Measurements from ENCODE around the gene SNX33. TPM values are rescaled to one million over a fixed set of nuclear protein-coding genes. Genes with fewer than 3 reads are reported as not detected.
A peak's percentile ranks its signal among the peaks of the same experiment; 100 is the strongest.

Gene SNX33
- total RNA-seq, 4 donors from 2014 or later = 32.1 to 59.7 (median 49.5) TPM

DNA sequence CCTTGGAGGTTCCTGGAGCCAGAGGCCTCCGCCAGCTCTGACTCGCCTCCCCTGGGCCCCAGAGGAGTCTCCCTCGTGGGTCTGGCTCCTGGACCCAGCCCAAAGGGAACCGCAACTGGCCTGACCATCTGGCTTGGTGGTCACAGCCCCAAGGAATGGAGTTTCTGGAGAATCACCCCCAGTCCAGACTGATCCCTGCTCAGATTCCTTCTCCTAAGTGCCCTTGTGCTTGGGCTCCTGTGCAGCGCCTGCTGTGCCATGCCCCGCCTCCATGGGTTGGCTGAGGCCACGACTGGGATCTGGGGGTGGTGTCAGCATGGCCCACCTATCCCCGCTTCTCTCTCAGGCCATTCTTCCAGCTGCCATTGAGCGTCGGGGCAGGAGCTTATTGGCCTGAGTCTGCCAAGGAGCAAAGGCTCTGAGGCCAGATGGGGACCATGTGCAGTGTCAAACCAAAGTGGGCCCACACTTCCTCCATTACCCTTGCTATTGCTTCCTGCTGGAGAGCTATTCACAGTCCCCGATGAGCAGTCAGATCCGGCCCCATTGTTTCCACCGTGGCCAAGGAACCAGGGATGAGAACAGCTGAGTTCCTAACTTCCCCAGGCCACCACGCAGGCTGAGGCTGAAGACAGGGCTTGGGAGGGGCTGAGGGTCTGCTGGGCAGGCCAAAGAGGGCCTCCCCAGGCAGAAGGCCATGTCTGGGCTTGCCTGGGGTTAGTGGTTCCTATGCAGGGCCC, 46.0 kb downstream of the SNX33 start:
- DNase-seq (ENCODE audit: low spot score in 2 of 2) = no peak
- H3K27me3 ChIP-seq = peaks cover 6% of the 10 kb centered on the region
- H3K9me3 ChIP-seq = no peaks in the 10 kb centered on the region
- TF ChIP-seq EP300 (IDR thresholded peaks at IDR 0.05) (no peak), POLR2AphosphoS5 (IDR thresholded peaks at IDR 0.05) (no peak), POLR2A (IDR thresholded peaks at IDR 0.05) (no peak)
- TF ChIP-seq, protein P1, sequence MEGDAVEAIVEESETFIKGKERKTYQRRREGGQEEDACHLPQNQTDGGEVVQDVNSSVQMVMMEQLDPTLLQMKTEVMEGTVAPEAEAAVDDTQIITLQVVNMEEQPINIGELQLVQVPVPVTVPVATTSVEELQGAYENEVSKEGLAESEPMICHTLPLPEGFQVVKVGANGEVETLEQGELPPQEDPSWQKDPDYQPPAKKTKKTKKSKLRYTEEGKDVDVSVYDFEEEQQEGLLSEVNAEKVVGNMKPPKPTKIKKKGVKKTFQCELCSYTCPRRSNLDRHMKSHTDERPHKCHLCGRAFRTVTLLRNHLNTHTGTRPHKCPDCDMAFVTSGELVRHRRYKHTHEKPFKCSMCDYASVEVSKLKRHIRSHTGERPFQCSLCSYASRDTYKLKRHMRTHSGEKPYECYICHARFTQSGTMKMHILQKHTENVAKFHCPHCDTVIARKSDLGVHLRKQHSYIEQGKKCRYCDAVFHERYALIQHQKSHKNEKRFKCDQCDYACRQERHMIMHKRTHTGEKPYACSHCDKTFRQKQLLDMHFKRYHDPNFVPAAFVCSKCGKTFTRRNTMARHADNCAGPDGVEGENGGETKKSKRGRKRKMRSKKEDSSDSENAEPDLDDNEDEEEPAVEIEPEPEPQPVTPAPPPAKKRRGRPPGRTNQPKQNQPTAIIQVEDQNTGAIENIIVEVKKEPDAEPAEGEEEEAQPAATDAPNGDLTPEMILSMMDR (IDR thresholded peaks at IDR 0.05) = no peak
- peak overlapping the region; percentile 56 for H3K27ac ChIP-seq
- H3K4me3 ChIP-seq = no peak overlapping the region
- WGBS = 43% methylated on average over 14 of the region's 14 CpGs
- peaks cover 7% of the 10 kb centered on the region for H3K36me3 ChIP-seq
- H3K4me1 ChIP-seq = peaks cover 55% of the 10 kb centered on the region

DNA sequence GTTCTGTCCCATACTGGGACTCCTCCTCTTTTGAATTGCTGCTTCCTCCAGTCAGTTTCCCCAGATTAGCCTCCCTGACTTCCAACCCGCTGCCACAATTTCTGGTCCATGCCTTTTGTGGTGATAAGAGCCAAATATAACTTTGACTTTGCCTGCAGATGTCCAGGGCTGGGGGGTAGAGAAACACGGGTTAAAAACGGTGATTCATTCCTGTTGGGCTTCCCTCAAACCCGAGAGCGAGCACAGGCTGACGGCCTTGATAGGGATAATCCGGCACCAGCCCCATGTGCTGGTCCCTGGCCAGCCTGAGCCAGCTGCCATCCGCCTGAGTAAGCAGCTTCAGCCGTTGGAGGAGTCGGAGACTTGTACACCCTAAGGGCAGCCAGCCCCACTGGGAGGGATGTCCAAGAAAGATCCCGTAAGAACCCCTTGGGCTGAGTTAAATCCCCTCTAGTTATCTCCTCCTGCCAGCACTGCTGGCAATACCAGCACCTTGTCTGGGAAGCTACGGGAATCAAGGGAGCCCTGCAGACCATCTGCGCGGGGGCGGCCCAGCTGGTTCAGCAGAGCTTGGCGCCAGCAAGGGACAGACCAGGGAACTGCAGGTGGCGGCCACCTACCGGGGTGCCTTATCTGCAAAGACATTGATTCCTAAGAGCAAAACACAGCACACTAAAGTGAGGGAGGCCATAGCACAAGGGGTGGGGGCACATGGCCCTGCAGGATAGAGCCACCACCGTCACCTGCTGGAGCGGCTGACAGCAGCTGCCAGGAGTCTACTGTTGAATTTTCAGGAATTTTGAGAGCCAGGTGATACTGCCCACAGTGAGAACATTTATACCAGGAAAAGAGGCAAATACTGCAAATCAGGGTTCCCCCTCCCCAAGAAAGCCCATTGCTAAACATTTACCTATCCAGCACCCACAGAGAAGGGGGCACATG, 46.8 kb downstream of the SNX33 start:
- 12% methylated on average over 20 of the region's 20 CpGs for WGBS
- Histone ChIP-seq H3K4me3 (no peak overlapping the region), H3K9me3 (no peaks in the 10 kb centered on the region), H3K27ac (peak overlapping the region; percentile 56), H3K36me3 (peaks cover 2% of the 10 kb centered on the region), H3K4me1 (peaks cover 63% of the 10 kb centered on the region), H3K27me3 (peaks cover 2% of the 10 kb centered on the region)
- DNase-seq (ENCODE audit: low spot score in 2 of 2) = peak in 1 of 2 donors; percentile 85
- TF ChIP-seq EP300 (IDR thresholded peaks at IDR 0.05) (no peak), POLR2AphosphoS5 (IDR thresholded peaks at IDR 0.05) (no peak), POLR2A (IDR thresholded peaks at IDR 0.05) (no peak)
- TF ChIP-seq, protein P1 (IDR thresholded peaks at IDR 0.05) = peak in 1 of 2 donors; percentile 32

DNA sequence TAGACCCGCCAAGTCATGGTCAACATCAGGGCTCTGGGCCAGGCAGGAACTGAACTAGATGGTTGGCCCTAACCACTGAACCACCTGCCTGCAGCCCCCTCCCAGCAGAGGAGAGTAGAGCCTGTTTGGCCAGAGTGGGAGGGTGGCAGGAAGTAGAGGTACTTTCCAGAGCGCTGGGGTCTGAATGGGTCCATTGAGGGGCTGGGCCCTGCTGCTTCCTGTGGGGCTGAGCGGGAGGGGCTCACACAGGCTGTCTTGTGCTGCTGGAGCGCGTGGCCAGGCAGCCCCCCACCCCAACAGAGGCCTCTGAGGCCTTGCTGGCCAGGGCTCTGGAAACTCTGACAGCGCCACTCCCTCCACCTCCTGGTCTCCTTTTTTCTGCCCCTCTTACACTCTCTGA, 47.5 kb downstream of the SNX33 start:
- TF ChIP-seq POLR2AphosphoS5 (IDR thresholded peaks at IDR 0.05) = no peak
- TF ChIP-seq POLR2A (IDR thresholded peaks at IDR 0.05) = no peak
- TF ChIP-seq EP300 (IDR thresholded peaks at IDR 0.05) = no peak
- TF ChIP-seq, protein P1 (IDR thresholded peaks at IDR 0.05) = no peak
- Histone ChIP-seq H3K27ac (peak overlapping the region; percentile 66), H3K9me3 (no peaks in the 10 kb centered on the region), H3K36me3 (no peaks in the 10 kb centered on the region), H3K4me1 (peaks cover 69% of the 10 kb centered on the region), H3K27me3 (no peaks in the 10 kb centered on the region), H3K4me3 (no peak overlapping the region)
- WGBS = 46% methylated on average over 6 of the region's 6 CpGs
- DNase-seq (ENCODE audit: low spot score in 2 of 2) = no peak

DNA sequence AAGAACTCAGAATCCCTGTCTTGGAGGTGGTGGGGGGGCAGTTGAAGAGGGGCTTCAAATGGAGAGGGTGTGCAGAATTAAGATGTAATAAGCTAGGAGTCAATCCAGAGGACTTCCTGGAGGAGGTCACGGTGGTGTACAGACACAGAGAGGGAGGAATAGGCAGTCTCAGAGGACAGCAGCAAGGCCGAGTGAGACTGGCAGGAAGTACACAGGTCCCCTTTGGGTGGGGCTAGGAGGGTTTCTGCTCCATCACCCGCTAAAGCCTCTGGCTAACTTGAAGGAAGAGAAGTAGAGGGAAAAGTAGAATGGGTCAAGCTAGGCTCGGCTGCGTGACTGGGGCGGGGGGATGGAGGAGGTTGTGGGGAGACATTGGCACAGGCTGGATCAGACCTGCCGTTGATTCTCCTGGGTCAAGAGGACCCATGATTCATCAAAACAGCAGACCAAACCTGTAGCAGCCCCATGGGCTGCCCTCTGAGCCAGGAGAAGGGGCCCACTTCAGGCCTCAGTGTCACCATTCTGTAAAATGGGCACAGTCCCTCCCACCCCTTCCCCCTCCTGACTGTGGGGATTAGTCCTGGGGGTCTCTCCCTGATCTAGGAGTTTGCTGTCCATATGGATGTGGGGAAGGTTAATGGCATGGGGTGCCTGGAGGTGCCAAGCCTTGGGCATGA, 48.1 kb downstream of the SNX33 start:
- TF ChIP-seq EP300 (IDR thresholded peaks at IDR 0.05) (no peak), POLR2A (IDR thresholded peaks at IDR 0.05) (no peak), POLR2AphosphoS5 (IDR thresholded peaks at IDR 0.05) (no peak)
- TF ChIP-seq, protein P1 (IDR thresholded peaks at IDR 0.05) = no peak
- no peak overlapping the region for H3K4me3 ChIP-seq
- no peaks in the 10 kb centered on the region for H3K9me3 ChIP-seq
- H3K36me3 ChIP-seq = no peaks in the 10 kb centered on the region
- no peak for DNase-seq (ENCODE audit: low spot score in 2 of 2)
- peaks cover 74% of the 10 kb centered on the region for H3K4me1 ChIP-seq
- WGBS = 69% methylated on average over 7 of the region's 7 CpGs
- H3K27ac ChIP-seq = peak overlapping the region; percentile 66
- no peaks in the 10 kb centered on the region for H3K27me3 ChIP-seq
